ENCODE results near the gene TRRAP. TPM values are rescaled to one million over a fixed set of nuclear protein-coding genes. Genes with fewer than 3 reads are reported as not detected.
"Not testable (repeated sequence)": the region's sequence is repeated elsewhere in the genome, so short reads cannot be mapped to it uniquely, and the experiment has no call there.

Gene TRRAP
- total RNA-seq, 2 experiments from 2014 or later: 44.3 to 48.7 TPM

GRCh38 chr7:98842552-98842951, 35.8 kb upstream of the TRRAP start:
- H3K4me3 Mint-ChIP-seq; H3K36me3 Mint-ChIP-seq; H3K4me1 Mint-ChIP-seq (ENCODE audit: low read depth); H3K27me3 Mint-ChIP-seq; H3K27ac Mint-ChIP-seq; intact Hi-C loops (cut with micrococcal nuclease); POLR2A ChIA-PET; DNase-seq; H3K9me3 Mint-ChIP-seq: not testable (repeated sequence)
- CTCF ChIA-PET: interaction anchor here (0.6 to 4.6 kb wide), 11 partner anchors 10 to 416 kb away, joined by 3 to 67 read pairs (median 8); no protein-coding TSS in a partner anchor

- H3K9me3 Mint-ChIP-seq: peaks cover 8% of the 10 kb centered on the region
- ChIA-PET CTCF (no interaction called here), POLR2A (no interaction called here)
- no peaks in the 10 kb centered on the region for H3K36me3 Mint-ChIP-seq
- H3K27ac Mint-ChIP-seq: no peak overlapping the region
- H3K4me1 Mint-ChIP-seq (ENCODE audit: low read depth): no peaks in the 10 kb centered on the region
- DNase-seq: no peak
- H3K27me3 Mint-ChIP-seq: peaks cover 4% of the 10 kb centered on the region
- no peak overlapping the region for H3K4me3 Mint-ChIP-seq
- intact Hi-C loops (cut with micrococcal nuclease): no loop called here
Measured at GRCh38 chr7:98848918-98849317, 29.4 kb upstream of the TRRAP start.

GRCh38 chr7:98852826-98853225, 25.5 kb upstream of the TRRAP start:
- Mint-ChIP-seq H3K27me3 (peaks cover 4% of the 10 kb centered on the region), H3K36me3 (no peaks in the 10 kb centered on the region), H3K27ac (no peak overlapping the region), H3K4me3 (no peak overlapping the region), H3K4me1 (ENCODE audit: low read depth) (no peaks in the 10 kb centered on the region), H3K9me3 (peaks cover 8% of the 10 kb centered on the region)
- DNase-seq: no peak
- ChIA-PET POLR2A (no interaction called here), CTCF (interaction anchor here (1.6 kb wide), 1 partner anchor 11 kb away, joined by 3 read pairs; no protein-coding TSS in a partner anchor)
- intact Hi-C loops (cut with micrococcal nuclease): no loop called here

GRCh38 chr7:98855610-98856422, 22.5 kb upstream of the TRRAP start:
- CTCF ChIA-PET: no interaction called here

DNA sequence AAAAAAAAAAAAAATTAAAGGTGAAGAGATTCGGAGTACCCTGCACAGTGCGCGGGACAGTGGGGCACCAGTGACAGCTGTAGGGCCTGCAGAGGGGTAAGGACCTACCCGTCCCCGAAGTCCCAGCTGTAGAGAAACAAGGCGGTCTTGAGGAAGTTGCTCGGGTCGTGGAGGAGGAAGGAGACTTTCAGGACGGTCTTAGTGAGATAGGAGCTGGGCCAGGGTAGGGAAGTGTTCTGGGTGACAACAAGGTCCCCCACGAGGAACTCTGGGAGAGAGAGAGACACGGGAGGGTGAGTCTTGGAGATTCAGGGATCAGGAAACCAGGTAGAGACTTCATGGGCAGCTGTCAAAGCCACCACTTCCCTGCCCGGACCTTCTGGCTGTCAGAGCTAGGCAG, 18.3 kb upstream of the TRRAP start:
- H3K4me1 Mint-ChIP-seq (ENCODE audit: low read depth): no peaks in the 10 kb centered on the region
- no peak overlapping the region for H3K4me3 Mint-ChIP-seq
- no peak for DNase-seq
- CTCF ChIA-PET: no interaction called here
- peaks cover 11% of the 10 kb centered on the region for H3K27me3 Mint-ChIP-seq
- H3K36me3 Mint-ChIP-seq: no peaks in the 10 kb centered on the region
- no peak overlapping the region for H3K27ac Mint-ChIP-seq
- H3K9me3 Mint-ChIP-seq: no peaks in the 10 kb centered on the region
- POLR2A ChIA-PET: no interaction called here
- intact Hi-C loops (cut with micrococcal nuclease): no loop called here

More at GRCh38 chr7:98855610-98856422, 22.5 kb upstream of the TRRAP start:
- H3K9me3 Mint-ChIP-seq: no peaks in the 10 kb centered on the region
- no peak overlapping the region for H3K4me3 Mint-ChIP-seq
- DNase-seq: no peak
- no peaks in the 10 kb centered on the region for H3K36me3 Mint-ChIP-seq
- intact Hi-C loops (cut with micrococcal nuclease): no loop called here
- POLR2A ChIA-PET: no interaction called here
- peaks cover 13% of the 10 kb centered on the region for H3K27me3 Mint-ChIP-seq
- H3K27ac Mint-ChIP-seq: no peak overlapping the region
- H3K4me1 Mint-ChIP-seq (ENCODE audit: low read depth): no peaks in the 10 kb centered on the region

- POLR2A ChIA-PET: no interaction called here
- H3K4me1 Mint-ChIP-seq (ENCODE audit: low read depth): no peaks in the 10 kb centered on the region
- peaks cover 11% of the 10 kb centered on the region for H3K27me3 Mint-ChIP-seq
Measured at GRCh38 chr7:98862203-98862602, 16.1 kb upstream of the TRRAP start.

GRCh38 chr7:98862716-98863420, 15.5 kb upstream of the TRRAP start:
- Mint-ChIP-seq H3K36me3 (no peaks in the 10 kb centered on the region), H3K4me3 (no peak overlapping the region), H3K27me3 (peaks cover 11% of the 10 kb centered on the region), H3K4me1 (ENCODE audit: low read depth) (no peaks in the 10 kb centered on the region), H3K9me3 (no peaks in the 10 kb centered on the region), H3K27ac (no peak overlapping the region)
- CTCF ChIA-PET: no interaction called here
- POLR2A ChIA-PET: no interaction called here
- no peak for DNase-seq
- intact Hi-C loops (cut with micrococcal nuclease): no loop called here

More at GRCh38 chr7:98862203-98862602, 16.1 kb upstream of the TRRAP start:
- Mint-ChIP-seq H3K9me3 (no peaks in the 10 kb centered on the region), H3K4me3 (no peak overlapping the region), H3K36me3 (no peaks in the 10 kb centered on the region), H3K27ac (no peak overlapping the region)
- intact Hi-C loops (cut with micrococcal nuclease): no loop called here
- no peak for DNase-seq
- CTCF ChIA-PET: interaction anchor here (0.7 kb wide), 1 partner anchor 11 kb away, joined by 4 read pairs; no protein-coding TSS in a partner anchor

DNA sequence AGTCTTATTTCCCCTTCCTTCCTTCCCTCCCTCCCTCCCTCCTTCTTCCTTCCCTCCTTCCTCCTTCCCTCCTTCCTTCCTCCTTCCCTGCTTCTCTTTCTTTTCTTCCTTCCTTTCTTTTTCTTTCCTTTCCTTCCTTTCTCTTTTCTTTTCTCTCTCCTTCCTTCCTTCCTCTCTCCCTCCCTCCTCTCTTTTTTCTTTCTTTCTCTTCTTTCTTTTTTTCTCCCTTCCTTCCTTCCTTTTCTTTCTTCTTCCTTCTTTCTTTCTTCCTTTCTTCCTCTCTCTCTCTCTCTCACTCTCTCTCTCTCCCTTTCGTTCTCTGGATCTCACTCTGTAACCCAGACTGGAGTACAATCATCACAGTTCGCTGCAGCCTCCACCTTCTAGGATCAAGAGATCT, 14.7 kb upstream of the TRRAP start:
- intact Hi-C loops (cut with micrococcal nuclease): no loop called here
- peaks cover 16% of the 10 kb centered on the region for H3K27me3 Mint-ChIP-seq
- POLR2A ChIA-PET: no interaction called here
- no peaks in the 10 kb centered on the region for H3K9me3 Mint-ChIP-seq
- H3K36me3 Mint-ChIP-seq: no peaks in the 10 kb centered on the region
- no peaks in the 10 kb centered on the region for H3K4me1 Mint-ChIP-seq (ENCODE audit: low read depth)
- no peak overlapping the region for H3K27ac Mint-ChIP-seq
- no peak for DNase-seq
- CTCF ChIA-PET: no interaction called here
- no peak overlapping the region for H3K4me3 Mint-ChIP-seq

DNA sequence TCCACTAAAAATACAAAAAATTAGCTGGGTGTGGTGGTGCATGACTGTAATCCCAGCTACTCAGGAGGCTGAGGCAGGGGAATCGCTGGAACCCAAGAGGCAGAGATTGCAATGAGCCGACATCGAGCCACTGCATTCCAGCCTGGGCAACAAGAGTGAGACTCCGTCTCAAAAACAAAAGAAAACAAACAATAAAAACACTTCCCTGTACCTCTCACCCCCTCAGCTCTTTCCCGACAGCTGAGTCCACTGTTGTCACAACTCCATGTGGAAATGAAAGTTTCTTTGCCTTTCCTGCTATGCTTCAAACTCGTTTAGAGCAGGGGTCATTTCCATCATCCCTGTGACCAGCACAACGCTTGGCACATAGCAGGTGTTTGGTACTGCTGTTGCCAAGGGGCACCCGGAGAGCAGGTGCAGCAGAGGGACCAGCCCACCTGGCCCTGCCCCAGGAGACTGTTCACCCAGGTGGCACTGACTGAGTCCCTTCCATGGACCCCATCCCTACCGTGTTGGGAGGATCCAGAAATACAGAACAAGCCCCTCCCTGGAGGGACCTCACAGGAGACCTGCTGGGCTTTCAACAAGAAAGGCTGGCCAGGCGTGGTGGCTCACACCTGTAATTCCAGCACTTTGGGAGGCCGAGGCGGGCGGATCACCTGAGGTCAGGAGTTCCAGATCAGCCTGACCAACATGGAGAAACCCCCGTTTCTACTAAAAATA, 13.4 kb upstream of the TRRAP start:
- no peak overlapping the region for H3K4me3 Mint-ChIP-seq
- CTCF ChIA-PET: no interaction called here
- H3K9me3 Mint-ChIP-seq: no peaks in the 10 kb centered on the region
- no peaks in the 10 kb centered on the region for H3K36me3 Mint-ChIP-seq
- peaks cover 17% of the 10 kb centered on the region for H3K27me3 Mint-ChIP-seq
- H3K4me1 Mint-ChIP-seq (ENCODE audit: low read depth): no peaks in the 10 kb centered on the region
- no peak for DNase-seq
- H3K27ac Mint-ChIP-seq: no peak overlapping the region
- POLR2A ChIA-PET: interaction anchor here (0.6 kb wide), 1 partner anchor 56 kb away, joined by 3 read pairs; no protein-coding TSS in a partner anchor
- intact Hi-C loops (cut with micrococcal nuclease): no loop called here

- Mint-ChIP-seq H3K4me3 (no peak overlapping the region), H3K4me1 (ENCODE audit: low read depth) (peaks cover 2% of the 10 kb centered on the region), H3K36me3 (no peaks in the 10 kb centered on the region), H3K27me3 (peaks cover 16% of the 10 kb centered on the region), H3K27ac (no peak overlapping the region), H3K9me3 (no peaks in the 10 kb centered on the region)
- DNase-seq: no peak
- intact Hi-C loops (cut with micrococcal nuclease): no loop called here
- ChIA-PET CTCF (no interaction called here), POLR2A (no interaction called here)
Measured at GRCh38 chr7:98866351-98866750, 12.0 kb upstream of the TRRAP start.

DNA sequence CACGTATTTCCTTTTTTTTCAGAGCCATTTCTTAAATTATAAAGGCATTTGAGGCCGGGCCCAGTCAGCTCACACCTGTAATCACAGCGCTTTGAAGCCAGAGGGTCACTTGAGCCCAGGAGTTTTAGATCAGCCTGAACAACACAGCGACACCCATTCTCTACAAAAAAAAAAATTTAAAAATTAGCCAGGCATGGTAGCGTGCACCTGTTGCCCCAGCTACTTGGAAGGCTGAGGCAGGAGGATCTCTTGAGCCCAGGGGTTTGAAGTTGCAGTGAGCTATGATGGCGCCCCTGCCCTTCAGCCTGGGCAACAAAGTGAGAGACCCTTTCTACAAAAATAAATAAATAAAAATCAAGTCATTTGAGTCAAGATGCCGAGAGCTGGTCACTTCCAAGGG, 11.6 kb upstream of the TRRAP start:
- Mint-ChIP-seq H3K36me3 (no peaks in the 10 kb centered on the region), H3K4me3 (no peak overlapping the region), H3K27ac (no peak overlapping the region), H3K9me3 (no peaks in the 10 kb centered on the region), H3K27me3 (peaks cover 16% of the 10 kb centered on the region), H3K4me1 (ENCODE audit: low read depth) (peaks cover 2% of the 10 kb centered on the region)
- ChIA-PET POLR2A (no interaction called here), CTCF (no interaction called here)
- no peak for DNase-seq
- intact Hi-C loops (cut with micrococcal nuclease): no loop called here

GRCh38 chr7:98868450-98868849, 9.9 kb upstream of the TRRAP start:
- POLR2A ChIA-PET: no interaction called here
- H3K36me3 Mint-ChIP-seq: no peaks in the 10 kb centered on the region
- no peak overlapping the region for H3K27ac Mint-ChIP-seq
- intact Hi-C loops (cut with micrococcal nuclease): no loop called here
- CTCF ChIA-PET: no interaction called here
- H3K4me1 Mint-ChIP-seq (ENCODE audit: low read depth): peaks cover 2% of the 10 kb centered on the region
- H3K9me3 Mint-ChIP-seq: no peaks in the 10 kb centered on the region
- no peak overlapping the region for H3K4me3 Mint-ChIP-seq
- DNase-seq: no peak
- H3K27me3 Mint-ChIP-seq: peaks cover 16% of the 10 kb centered on the region
